GM18868 (cell line): ENCODE measurements around the gene MRPS31.

Experiments
- ATAC-seq: cut with Tn5 transposase; IDR thresholded peaks from one replicate; pipeline ENCODE4 v1.9.1; 2021; ENCODE audit warnings: mild to moderate bottlenecking, moderate library complexity; ENCODE audit not compliant: unreplicated experiment

The MRPS31 gene

DNA sequence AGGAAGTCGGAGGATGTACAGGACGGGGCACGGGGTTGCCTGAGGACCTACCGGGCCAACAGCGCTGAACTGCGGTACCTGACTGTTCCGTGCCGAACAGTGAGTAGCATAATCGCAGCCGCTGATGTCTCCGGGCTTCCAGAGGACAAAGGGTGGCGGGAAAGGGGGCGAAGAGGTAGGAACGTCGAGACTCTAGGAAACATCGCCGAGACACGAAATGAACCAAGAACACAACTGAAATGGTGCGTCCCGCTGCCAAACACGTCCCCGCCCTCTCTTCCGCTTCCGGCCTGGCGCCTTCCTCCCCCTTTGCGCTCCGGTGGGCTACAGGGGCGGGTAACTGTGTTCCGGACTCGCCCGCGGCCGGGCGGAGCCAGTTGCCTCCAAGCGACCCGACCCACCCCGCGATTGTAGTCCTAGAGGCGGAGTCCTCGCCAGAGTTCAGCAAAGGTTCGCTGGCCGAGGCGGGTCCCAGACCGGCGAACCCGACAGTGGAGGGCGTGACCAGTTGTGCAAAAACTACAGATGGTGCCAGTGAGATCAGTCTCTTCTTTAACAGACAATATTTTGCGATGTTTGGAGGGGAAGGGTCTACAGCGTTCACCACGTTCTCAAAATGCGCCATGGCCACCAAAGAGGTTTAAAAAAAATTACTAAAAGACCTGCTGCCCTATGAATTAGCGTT lies at the start of gene MRPS31:
Gene MRPS31, minus strand, starts transcription at position 257 of the 685 bp plus-strand sequence. Its CDS starts 54 bp downstream, at position 203.
- peak; percentile 98 for ATAC-seq

DNA sequence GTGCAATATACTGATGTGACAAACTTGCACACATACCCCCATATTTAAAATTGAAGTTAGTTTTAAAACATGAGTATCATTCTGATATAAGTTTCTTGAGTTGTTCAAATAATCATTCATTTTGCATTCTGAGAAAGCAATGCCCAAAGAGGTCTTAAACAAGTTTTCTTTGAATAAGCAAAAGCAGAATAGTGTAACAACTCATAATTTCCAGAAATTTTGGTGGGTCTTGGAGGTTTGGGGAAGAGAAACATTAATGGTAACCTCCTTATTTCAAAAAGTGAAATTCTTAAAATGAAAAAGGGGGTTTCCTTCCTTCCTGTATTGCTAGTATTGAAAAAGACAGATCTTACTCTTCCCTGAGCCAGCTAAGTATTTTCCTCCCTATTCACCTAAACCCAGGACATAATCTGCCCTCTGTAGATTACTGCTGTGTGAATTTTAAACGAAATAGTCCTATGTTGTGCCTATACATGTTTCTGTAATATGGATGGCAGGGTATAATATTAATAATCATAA lies 48.9 kb upstream of the MRPS31 start:
- peak; percentile 72 for ATAC-seq

DNA sequence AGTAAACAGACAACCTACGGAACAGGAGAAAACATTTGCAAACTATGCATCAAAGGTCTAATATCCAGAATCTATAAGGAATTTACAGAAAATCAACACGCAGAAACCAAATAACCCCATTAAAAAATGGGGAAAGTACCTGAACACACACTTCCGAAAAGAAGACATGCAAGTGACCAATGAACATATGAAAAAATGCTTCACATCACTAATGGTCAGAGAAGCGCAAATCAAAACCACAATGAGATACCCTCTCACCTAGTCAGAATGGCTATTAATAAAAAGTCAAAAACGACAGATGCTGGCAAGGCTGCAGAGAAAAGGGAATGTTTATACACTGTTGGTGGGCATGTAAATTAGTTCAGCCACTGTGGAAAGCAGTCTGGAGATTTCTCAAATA lies 47.9 kb upstream of the MRPS31 start:
- ATAC-seq: no peak

DNA sequence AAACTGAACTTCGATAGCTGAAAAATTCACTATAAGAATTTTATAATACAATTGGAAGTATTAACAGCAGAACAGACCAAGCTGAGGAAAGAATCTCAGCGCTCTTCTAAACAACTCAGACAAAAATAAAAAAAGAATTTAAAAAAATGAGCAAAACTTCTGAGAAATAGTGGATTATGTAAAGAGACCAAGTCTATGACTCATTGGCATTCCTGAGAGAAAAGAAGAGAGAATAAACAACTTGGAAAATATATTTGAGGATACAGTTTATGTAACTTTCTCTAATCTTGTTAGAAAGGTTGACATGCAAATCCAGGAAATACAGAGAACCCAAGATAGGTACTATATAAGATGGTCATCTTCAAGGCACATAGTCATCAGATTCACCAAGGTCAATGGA lies 43.8 kb upstream of the MRPS31 start:
- ATAC-seq: no peak

- ATAC-seq: peak; percentile 53
These were observed 42.9 kb upstream of the MRPS31 start for GRCh38 chr13:40813667-40814454.

DNA sequence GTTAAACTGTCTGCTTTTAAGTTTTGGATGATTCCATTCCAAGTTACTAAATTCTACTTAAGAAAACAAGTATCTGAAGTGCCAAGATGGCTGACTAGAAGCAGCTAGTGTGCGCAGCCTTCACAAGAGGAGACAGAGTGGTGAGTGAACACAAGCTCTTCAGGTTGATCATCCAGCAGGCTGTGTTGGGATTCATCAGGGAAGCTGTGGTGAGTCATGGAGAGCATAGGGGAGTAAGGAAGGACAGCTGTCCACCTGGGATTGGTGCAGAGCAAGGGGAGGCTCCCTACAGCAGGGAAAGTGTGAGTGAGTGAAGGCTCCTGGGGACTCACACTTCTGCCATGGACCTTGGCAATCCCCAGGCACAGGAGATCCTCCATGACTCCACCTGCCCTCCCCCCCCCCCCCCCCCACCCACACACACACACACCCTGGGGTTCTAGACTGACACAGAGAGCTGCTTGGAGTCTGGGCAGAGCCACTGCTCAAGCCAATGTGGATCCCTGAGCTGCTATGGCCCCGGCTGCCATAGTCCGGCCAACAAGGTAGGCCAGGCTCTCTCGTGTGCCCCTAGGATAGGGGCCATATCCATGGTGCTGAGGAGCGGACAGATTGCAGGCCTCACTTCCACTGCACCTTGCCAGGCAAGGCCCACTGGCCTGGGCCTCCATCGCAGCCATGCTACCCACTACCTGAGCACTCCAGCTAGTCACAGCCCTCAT lies 41.9 kb upstream of the MRPS31 start:
- no peak for ATAC-seq

GRCh38 chr13:40812102-40812501 lies 41.1 kb upstream of the MRPS31 start:
- peak; percentile 47 for ATAC-seq

DNA sequence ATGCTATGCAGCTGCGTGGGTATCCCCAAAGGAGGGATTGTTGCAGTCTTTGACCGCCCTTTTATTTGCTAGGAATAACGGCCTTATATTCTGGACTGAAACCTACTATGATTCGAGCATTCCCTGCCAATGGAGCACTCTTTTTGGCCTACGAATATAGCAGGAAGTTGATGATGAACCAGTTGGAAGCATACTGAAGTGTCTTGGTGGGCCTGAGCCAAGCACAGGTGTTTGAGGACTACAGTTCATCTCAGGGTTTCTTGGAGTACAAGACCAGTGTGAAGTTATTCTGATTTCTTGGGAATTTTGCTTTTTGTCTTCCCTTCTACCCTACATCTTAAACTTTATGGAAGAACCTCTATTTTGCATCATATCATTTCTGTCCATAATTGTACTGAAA lies 38.5 kb upstream of the MRPS31 start:
- ATAC-seq: no peak

DNA sequence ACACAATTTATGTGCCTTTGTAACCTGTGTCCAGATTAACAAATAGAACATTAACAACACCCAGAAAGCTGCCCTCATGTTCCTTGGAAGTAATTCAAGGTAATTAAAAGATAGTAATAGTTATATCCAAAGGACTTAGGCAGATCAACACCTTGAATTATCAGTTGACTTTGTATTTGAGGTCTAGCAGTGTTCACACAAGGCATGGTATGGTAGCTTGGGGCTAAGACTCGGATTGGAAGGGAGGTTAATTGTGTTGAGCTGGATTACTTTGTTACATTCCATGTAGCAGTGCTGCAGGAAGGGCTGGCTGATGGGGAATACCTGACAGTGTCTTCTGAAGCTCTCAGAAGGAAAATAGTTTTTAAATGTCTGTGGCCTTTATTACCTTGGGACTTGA lies 35.3 kb upstream of the MRPS31 start:
- ATAC-seq: no peak

GRCh38 chr13:40803316-40803715 lies 32.3 kb upstream of the MRPS31 start:
- ATAC-seq: no peak

DNA sequence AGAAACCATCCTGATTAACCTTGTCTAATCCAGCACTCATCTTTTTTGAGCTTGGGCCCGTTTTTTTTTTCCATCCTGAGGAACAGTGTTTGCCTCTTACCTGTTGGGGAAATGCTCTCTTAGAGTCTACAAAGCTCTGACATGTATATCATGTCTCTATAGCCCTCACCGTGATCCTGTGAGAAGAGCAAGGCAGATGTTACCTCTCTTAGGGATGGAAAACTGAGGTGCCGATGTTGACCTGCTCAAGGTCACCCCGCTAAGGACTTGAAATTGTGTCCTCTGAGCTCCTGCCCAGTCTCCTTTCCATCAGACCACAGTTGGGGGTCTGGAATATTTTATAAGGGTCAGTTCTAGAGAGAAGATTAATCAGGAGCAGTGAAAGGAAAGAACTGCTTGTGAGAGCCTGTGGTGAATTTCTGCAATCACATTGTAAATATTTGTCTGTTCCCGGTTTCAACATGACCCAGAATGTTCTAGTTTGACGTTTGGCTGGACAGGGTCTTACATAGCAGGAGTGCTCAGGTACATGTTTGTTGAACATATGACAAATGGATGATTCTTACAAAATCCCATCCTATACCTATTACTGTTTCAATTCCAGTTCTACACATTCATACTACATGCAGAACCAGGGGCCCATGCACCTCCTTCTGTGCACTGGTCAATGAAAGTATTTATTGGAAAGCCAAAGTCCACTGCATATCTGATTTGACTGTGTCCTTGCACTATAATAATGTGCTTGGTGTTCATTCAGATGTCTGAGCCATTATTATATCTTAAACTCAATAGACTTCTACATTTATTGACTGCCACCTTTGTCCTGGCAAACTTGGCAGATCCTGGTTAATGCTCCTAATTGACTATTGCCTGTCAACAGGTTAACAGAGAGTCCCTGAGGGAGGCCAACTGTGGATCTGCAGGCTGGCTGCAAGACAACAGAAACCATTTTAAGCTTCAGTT lies 30.5 kb upstream of the MRPS31 start:
- ATAC-seq: no peak

DNA sequence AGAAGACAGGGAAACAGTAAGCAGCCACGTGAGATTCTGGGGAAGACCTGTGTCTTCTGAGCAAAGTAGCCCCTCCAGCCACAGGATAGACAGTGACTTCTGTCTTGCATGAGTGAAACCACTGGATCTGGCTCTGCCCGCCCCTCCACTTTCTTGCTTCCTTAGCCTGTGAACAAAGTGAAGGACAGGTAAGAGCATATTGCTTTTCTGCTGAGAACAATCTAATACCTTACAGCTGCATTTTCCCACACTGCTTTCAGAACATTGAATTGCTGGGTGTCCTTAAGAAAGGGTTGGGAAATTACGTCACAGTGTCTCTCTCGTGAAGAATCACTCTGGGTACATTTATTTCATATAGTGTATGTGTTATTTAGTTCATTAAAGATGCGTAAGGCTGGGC lies 29.6 kb upstream of the MRPS31 start:
- ATAC-seq: no peak

- no peak for ATAC-seq
These were observed 28.5 kb upstream of the MRPS31 start for GRCh38 chr13:40799508-40799907.

DNA sequence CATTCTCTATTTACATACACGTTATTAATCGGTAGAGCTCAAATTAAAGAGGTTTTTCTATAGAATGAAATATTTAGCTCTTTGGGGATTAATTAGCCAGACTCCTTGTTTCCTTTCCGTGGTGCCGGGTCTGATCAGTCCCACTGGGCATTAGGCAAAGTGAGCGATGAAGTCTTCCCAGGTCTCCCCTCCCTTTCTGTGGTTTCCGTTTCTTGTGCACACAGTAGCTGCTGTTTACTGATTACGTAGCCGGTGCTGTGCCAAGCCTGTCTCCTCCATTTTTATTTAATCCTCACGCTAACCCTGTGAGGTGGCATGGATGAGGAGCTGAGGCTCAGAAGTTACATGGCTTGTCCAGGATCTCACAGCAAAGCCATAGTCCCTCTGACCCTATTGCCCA lies 27.4 kb upstream of the MRPS31 start:
- no peak for ATAC-seq

DNA sequence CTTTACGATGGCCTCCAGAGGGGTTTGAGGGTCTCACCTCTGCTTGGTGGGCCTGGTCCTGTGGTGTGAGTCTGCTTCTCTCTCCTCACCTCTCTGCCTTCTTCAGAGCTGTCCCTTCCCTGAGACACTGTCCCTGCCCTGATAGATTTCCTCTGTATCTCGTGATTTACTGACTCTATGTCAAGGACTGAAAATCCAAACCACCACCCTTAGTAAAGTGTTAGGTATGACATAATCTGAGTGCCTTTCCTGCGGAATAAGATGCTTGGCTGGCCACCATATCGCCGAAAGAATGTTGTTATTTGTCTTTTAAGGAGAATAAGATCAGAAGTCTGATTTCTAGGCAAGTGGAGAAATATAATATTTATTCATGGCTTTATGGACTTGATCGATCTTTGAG lies 25.7 kb upstream of the MRPS31 start:
- ATAC-seq: no peak

GRCh38 chr13:40794414-40795368 lies 23.7 kb upstream of the MRPS31 start:
- ATAC-seq: no peak

DNA sequence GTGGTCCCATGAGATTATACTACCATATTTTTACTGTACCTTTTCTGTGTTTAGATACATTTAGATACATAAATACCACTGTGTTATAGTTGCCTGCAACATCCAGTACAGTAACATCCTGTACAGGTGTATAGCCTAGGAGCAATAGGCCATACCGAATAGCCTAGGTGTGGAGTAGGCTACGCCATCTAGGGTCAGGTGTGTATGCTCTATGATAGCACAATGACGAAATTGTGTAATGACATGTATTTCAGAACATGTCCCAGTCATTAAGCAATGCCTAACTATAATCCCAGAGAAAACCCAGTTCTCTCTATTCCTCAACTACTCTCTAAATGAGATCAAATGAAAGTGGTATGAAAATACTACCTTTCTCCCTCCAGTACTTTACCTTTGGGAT lies 22.3 kb upstream of the MRPS31 start:
- no peak for ATAC-seq

DNA sequence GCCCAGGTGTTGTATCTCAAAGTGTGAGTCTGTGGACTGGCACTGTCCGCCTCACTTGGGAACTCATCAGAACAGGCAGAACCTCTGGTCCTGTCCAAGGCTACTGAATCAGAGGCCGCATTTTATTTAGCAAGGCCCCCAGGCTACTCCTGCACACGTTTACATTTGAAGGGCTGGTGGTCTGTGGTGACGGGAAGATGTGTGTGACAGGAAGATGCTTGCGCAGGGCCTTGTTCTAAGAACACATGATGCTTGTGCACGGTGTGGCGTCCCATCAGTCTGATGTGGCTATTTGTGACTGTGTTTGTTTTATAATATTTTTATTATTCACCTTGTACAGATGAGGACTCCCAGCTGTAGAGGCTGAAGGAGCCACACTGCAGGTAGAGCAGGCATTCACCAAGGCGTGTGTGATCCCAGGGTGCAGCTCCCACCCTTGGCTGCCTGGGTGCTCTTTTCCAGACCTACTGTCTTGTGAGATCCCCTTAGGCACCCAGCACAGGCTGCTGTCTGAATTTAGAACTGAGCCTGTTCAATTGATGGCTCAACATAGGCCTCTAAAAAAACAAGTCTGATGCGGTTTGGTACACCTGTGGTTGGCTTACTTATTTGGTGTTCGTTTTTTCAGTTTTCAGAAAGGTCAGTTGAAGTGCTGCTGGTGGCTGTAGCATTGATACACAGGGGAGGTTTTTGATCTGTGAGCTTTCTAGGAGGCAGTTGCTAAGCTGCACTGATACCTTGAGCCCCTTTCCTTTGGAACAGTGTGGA lies 21.5 kb upstream of the MRPS31 start:
- no peak for ATAC-seq
